K562 (cell line): ENCODE measurements around the gene CLDN5. TPM values are rescaled to one million over a fixed set of nuclear protein-coding genes. Genes with fewer than 3 reads are reported as not detected.

Experiments
- ARID3B ChIP-seq: fragments of 250-450 bp; sonication (Bioruptor Pico); IDR thresholded peaks from 2 replicates; pipeline ENCODE4 v1.4.0; 2020; ENCODE audit warnings: borderline replicate concordance
- CCAR2 ChIP-seq: fragments of 200-400 bp; formaldehyde crosslinking; IDR thresholded peaks from 2 replicates; pipeline ENCODE4 v1.6.1; 2017; ENCODE audit warnings: mild to moderate bottlenecking, low read depth, low read length
- E4F1 ChIP-seq: fragments of 250-450 bp; sonication (Bioruptor Pico); IDR thresholded peaks from 2 replicates; pipeline ENCODE4 v1.5.0; 2021; ENCODE audit warnings: mild to moderate bottlenecking, borderline replicate concordance
- ETV5 ChIP-seq: sonication (generic); formaldehyde crosslinking; IDR thresholded peaks from 2 replicates; pipeline ENCODE4 v1.4.0; 2020; ENCODE audit warnings: low read depth, mild to moderate bottlenecking, missing genetic modification reagents
- HBP1 ChIP-seq: fragments of 450-650 bp; formaldehyde crosslinking; IDR thresholded peaks from 2 replicates; pipeline ENCODE4 v1.4.0; 2022; ENCODE audit warnings: missing genetic modification characterization
- SETDB1 ChIP-seq: IDR thresholded peaks from one replicate; pipeline ENCODE4 v1.6.1; 2012; ENCODE audit warnings: low read length, control low read depth, inconsistent platforms
- SIN3A ChIP-seq, 2 experiments: fragments of 150-350 bp in 1 of 2; IDR thresholded peaks; 2 replicates each; pipeline ENCODE4 v1.6.1; 2011 to 2016; ENCODE audit warnings: borderline replicate concordance in 2 of 2, low read depth in 2 of 2, low read length in 2 of 2, mild to moderate bottlenecking in 2 of 2, moderate library complexity in 2 of 2; ENCODE audit not compliant: control insufficient read depth in 1 of 2
- SMAD2 ChIP-seq: fragments of 150-350 bp; IDR thresholded peaks from 2 replicates; pipeline ENCODE4 v1.6.1; 2014; ENCODE audit warnings: low read depth, mild to moderate bottlenecking, low read length
- SMAD4 ChIP-seq: fragments of 250-450 bp; sonication (Bioruptor Pico); conservative IDR thresholded peaks from 2 replicates; pipeline ENCODE4 v1.8.0; 2021; ENCODE audit warnings: inconsistent platforms, mild to moderate bottlenecking, moderate library complexity
- SNAPC5 ChIP-seq: fragments of 250-450 bp; sonication (Bioruptor Pico); IDR thresholded peaks from 2 replicates; pipeline ENCODE4 v1.8.0; 2021; ENCODE audit warnings: moderate library complexity, mild to moderate bottlenecking, inconsistent platforms
- STAT6 ChIP-seq: sonication (generic); formaldehyde crosslinking; IDR thresholded peaks from 2 replicates; pipeline ENCODE4 v1.8.1; 2023; ENCODE audit warnings: mild to moderate bottlenecking, missing genetic modification reagents
- USF1 ChIP-seq: sonication (generic); formaldehyde crosslinking; IDR thresholded peaks from 2 replicates; pipeline ENCODE4 v1.9.0; 2022; ENCODE audit warnings: mild to moderate bottlenecking, missing genetic modification reagents
- ZKSCAN8 ChIP-seq: fragments of 200-800 bp; sonication (Bioruptor generic); IDR thresholded peaks from 2 replicates; pipeline ENCODE4 v1.6.1; 2016; ENCODE audit warnings: missing genetic modification characterization, missing compliant biosample characterization
- ZNF507 ChIP-seq: conservative IDR thresholded peaks from 2 replicates; pipeline ENCODE4 v1.6.1; 2017; ENCODE audit warnings: missing genetic modification characterization, missing compliant biosample characterization
- ZNF740 ChIP-seq, 3 experiments: fragments of 200-800 bp in 1 of 3; sonication (Bioruptor generic) in 1 of 3; sonication (generic) in 1 of 3; formaldehyde crosslinking in 1 of 3; IDR thresholded peaks; 2 replicates each; pipeline versions ENCODE4 v1.6.1 to v1.8.0; 2016 to 2022; ENCODE audit warnings: mild to moderate bottlenecking in 2 of 3, missing compliant biosample characterization in 2 of 3, missing genetic modification characterization in 2 of 3, missing genetic modification reagents in 1 of 3
- polyA plus RNA-seq, 8 experiments: library from polyadenylated mRNA; depleted of rRNA in 4 of 8; stranded (reverse) in 5 of 8; unstranded in 3 of 8; fragments of >200 nt; fragmentation: Nextera tagmentation in 2 of 8; fragmentation: Illumina TruSeq in 1 of 8; extraction: Ambion mirVana in 2 of 8; extraction: Trizol in 1 of 8; gene quantifications; 2 replicates each; pipeline versions ENCODE4 v1.2.1 to v1.2.3, GENCODE V29; 2011 to 2014; ENCODE audit warnings: inconsistent platforms in 1 of 8, missing spikeins in 1 of 8
- total RNA-seq, 7 experiments: library from RNA; depleted of rRNA in 6 of 7; stranded (reverse); fragments of >200 nt in 6 of 7; fragmentation: Illumina TruSeq in 2 of 7; extraction: Trizol in 2 of 7; gene quantifications; 2 replicates each; pipeline versions ENCODE4 v1.2.1 to v1.2.3, GENCODE V29; 2011 to 2021; ENCODE audit warnings: low replicate concordance in 1 of 7

The CLDN5 gene
- total and polyA plus RNA-seq, 9 of the 15 experiments (the other 6 are each of a cell fraction or from before 2014, with no cell fraction given): 0.20 TPM; not detected in 8

- TF ChIP-seq ZNF740 (CRISPR knock-in tag; IDR thresholded peaks at IDR 0.05) (no peak), ZNF740 (tag; IDR thresholded peaks at IDR 0.05) (no peak), E4F1 (CRISPR knock-in tag) (no peak), SNAPC5 (no peak), SMAD4 (no peak), HBP1 (CRISPR knock-in tag) (peak; percentile 24; the same call in 1 of the 2 replicates), ETV5 (CRISPR knock-in tag) (no peak), SETDB1 (peak; percentile 91), STAT6 (CRISPR knock-in tag) (no peak), ZKSCAN8 (CRISPR knock-in tag) (no peak), SMAD2 (no peak), ZNF507 (no peak), CCAR2 (no peak), USF1 (CRISPR knock-in tag) (no peak; the same call in 1 of the 2 replicates), SIN3A (IDR thresholded peaks at IDR 0.05; ENCODE audit: borderline replicate concordance in 2 of 2, control insufficient read depth in 1 of 2, low read depth in 2 of 2, low read length in 2 of 2) (no peak), ARID3B (CRISPR knock-in tag) (no peak)
These were observed 30.1 kb downstream of the CLDN5 start (continued) for GRCh38 chr22:19494001-19494560.
